ENCODE measurements around the gene WWC2.

The WWC2 gene

DNA sequence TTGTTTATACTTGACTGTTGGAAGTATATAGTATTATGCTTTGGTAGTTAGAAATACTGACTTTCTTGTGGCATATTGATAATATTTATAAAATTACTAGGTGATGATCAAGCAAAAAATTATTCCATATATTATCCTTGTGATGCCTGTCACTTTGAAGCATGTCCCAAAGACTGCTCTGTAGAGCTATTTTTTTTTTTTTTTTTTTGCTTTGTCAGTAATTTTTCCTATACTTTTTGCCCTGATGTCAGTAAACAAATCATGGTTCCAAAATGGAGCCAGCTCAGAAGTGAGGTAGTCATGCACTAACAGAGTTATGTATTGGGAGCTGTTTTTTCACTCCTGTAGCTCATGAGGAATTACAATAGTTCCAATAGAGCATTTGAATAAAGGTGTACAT, 11.2 kb downstream of the WWC2 start:
- no peaks in the 10 kb centered on the region for H3K9me2 ChIP-seq (replicated peaks; ENCODE audit: low read depth, low read length)

DNA sequence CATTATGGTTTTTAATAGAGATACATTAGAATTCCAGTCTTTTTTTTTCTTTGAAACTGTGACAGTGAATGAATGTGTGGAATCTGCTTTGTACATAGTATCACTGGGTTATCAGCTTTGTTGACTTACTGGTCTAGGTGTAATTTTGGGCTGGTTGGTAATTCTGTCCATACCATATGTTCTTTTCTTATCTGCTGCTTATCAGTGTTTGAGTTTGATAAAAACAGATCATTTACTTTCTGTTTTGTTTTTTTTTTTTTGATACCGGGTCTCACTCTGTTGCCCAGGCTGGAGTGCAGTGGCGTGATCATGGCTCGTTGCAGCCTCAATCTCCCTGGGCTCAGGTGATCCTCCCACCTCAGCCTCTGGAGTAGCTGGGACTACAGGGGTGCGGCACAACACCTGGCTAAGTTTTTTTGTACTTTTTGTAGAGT, 12.4 kb downstream of the WWC2 start:
- no peak overlapping the region for H3K4me2 ChIP-seq (ENCODE audit: low read depth, low read length, poor library complexity, severe bottlenecking)
- no peak overlapping the region for H3K9ac ChIP-seq (ENCODE audit: low read depth, low read length, poor library complexity, severe bottlenecking)
- no peaks in the 10 kb centered on the region for H3F3A ChIP-seq (ENCODE audit: low read depth)
- no peaks in the 10 kb centered on the region for H3K36me3 ChIP-seq (ENCODE audit: insufficient read depth, low read length)
- H3K27me3 ChIP-seq (ENCODE audit: insufficient read depth, low read length, poor library complexity, severe bottlenecking) = no peaks in the 10 kb centered on the region
- no peaks in the 10 kb centered on the region for H4K20me1 ChIP-seq (ENCODE audit: insufficient read depth, low read length, poor library complexity, severe bottlenecking)
- H3K9me2 ChIP-seq (replicated peaks; ENCODE audit: low read depth, low read length) = no peaks in the 10 kb centered on the region
- H3K4me3 ChIP-seq (ENCODE audit: low read length, poor library complexity, severe bottlenecking) = no peak overlapping the region
- H3K79me2 ChIP-seq (ENCODE audit: insufficient read depth, low read length) = no peaks in the 10 kb centered on the region
- no peaks in the 10 kb centered on the region for H3K4me1 ChIP-seq (ENCODE audit: insufficient read depth, low read length, poor library complexity, severe bottlenecking)
- H3K9me3 ChIP-seq (ENCODE audit: insufficient read depth, low read depth, low read length) = no peaks in the 10 kb centered on the region
- H2AFZ ChIP-seq (ENCODE audit: low read length) = no peak overlapping the region
- TF ChIP-seq, protein P1, sequence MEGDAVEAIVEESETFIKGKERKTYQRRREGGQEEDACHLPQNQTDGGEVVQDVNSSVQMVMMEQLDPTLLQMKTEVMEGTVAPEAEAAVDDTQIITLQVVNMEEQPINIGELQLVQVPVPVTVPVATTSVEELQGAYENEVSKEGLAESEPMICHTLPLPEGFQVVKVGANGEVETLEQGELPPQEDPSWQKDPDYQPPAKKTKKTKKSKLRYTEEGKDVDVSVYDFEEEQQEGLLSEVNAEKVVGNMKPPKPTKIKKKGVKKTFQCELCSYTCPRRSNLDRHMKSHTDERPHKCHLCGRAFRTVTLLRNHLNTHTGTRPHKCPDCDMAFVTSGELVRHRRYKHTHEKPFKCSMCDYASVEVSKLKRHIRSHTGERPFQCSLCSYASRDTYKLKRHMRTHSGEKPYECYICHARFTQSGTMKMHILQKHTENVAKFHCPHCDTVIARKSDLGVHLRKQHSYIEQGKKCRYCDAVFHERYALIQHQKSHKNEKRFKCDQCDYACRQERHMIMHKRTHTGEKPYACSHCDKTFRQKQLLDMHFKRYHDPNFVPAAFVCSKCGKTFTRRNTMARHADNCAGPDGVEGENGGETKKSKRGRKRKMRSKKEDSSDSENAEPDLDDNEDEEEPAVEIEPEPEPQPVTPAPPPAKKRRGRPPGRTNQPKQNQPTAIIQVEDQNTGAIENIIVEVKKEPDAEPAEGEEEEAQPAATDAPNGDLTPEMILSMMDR (conservative IDR thresholded peaks at IDR 0.05; ENCODE audit: low read length) = no peak
- no peak for TF ChIP-seq EZH2phosphoT487 (IDR thresholded peaks at IDR 0.05; ENCODE audit: borderline replicate concordance)

More for the DNA sequence above, 11.2 kb downstream of the WWC2 start:
- Histone ChIP-seq H3K4me1 (ENCODE audit: insufficient read depth, low read length, poor library complexity, severe bottlenecking) (no peaks in the 10 kb centered on the region), H3K9ac (ENCODE audit: low read depth, low read length, poor library complexity, severe bottlenecking) (no peak overlapping the region), H3K4me3 (ENCODE audit: low read length, poor library complexity, severe bottlenecking) (no peak overlapping the region), H3K79me2 (ENCODE audit: insufficient read depth, low read length) (no peaks in the 10 kb centered on the region), H3F3A (ENCODE audit: low read depth) (no peaks in the 10 kb centered on the region), H4K20me1 (ENCODE audit: insufficient read depth, low read length, poor library complexity, severe bottlenecking) (no peaks in the 10 kb centered on the region), H3K9me3 (ENCODE audit: insufficient read depth, low read depth, low read length) (no peaks in the 10 kb centered on the region), H2AFZ (ENCODE audit: low read length) (no peak overlapping the region), H3K27me3 (ENCODE audit: insufficient read depth, low read length, poor library complexity, severe bottlenecking) (no peaks in the 10 kb centered on the region), H3K36me3 (ENCODE audit: insufficient read depth, low read length) (no peaks in the 10 kb centered on the region), H3K4me2 (ENCODE audit: low read depth, low read length, poor library complexity, severe bottlenecking) (no peak overlapping the region)
- no peak for TF ChIP-seq EZH2phosphoT487 (IDR thresholded peaks at IDR 0.05; ENCODE audit: borderline replicate concordance)
- TF ChIP-seq, protein P1 (conservative IDR thresholded peaks at IDR 0.05; ENCODE audit: low read length) = no peak

- no peaks in the 10 kb centered on the region for H4K20me1 ChIP-seq (ENCODE audit: insufficient read depth, low read length, poor library complexity, severe bottlenecking)
- no peaks in the 10 kb centered on the region for H3F3A ChIP-seq (ENCODE audit: low read depth)
- no peaks in the 10 kb centered on the region for H3K4me1 ChIP-seq (ENCODE audit: insufficient read depth, low read length, poor library complexity, severe bottlenecking)
- H3K9me3 ChIP-seq (ENCODE audit: insufficient read depth, low read depth, low read length) = no peaks in the 10 kb centered on the region
- H3K9me2 ChIP-seq (replicated peaks; ENCODE audit: low read depth, low read length) = no peaks in the 10 kb centered on the region
- H3K36me3 ChIP-seq (ENCODE audit: insufficient read depth, low read length) = no peaks in the 10 kb centered on the region
- no peak overlapping the region for H2AFZ ChIP-seq (ENCODE audit: low read length)
- no peak for TF ChIP-seq EZH2phosphoT487 (IDR thresholded peaks at IDR 0.05; ENCODE audit: borderline replicate concordance)
- TF ChIP-seq, protein P1 (conservative IDR thresholded peaks at IDR 0.05; ENCODE audit: low read length) = no peak
- no peak overlapping the region for H3K4me2 ChIP-seq (ENCODE audit: low read depth, low read length, poor library complexity, severe bottlenecking)
- no peak overlapping the region for H3K4me3 ChIP-seq (ENCODE audit: low read length, poor library complexity, severe bottlenecking)
- H3K79me2 ChIP-seq (ENCODE audit: insufficient read depth, low read length) = no peaks in the 10 kb centered on the region
- H3K9ac ChIP-seq (ENCODE audit: low read depth, low read length, poor library complexity, severe bottlenecking) = no peak overlapping the region
- H3K27me3 ChIP-seq (ENCODE audit: insufficient read depth, low read length, poor library complexity, severe bottlenecking) = no peaks in the 10 kb centered on the region
Measured at GRCh38 chr4:183118141-183118540, 19.1 kb downstream of the WWC2 start.

All from Loucy (cell line).